Caco-2 (cell line): ENCODE data around the gene IFNA7. TPM values are rescaled to one million over a fixed set of nuclear protein-coding genes. Genes with fewer than 3 reads are reported as not detected.
"Not testable (repeated sequence)": the region's sequence is repeated elsewhere in the genome, so short reads cannot be mapped to it uniquely, and the experiment has no call there.

ENCODE experiments used
- BruUV-seq: library from RNA; stranded (reverse); fragments of 400-500 nt; replicated peaks from 2 replicates; lab custom pipeline; 2021; lab: Mats Ljungman, UMichigan
- CTCF ChIA-PET: fragments of 300-600 bp; sonication (Branson Sonifier 250); formaldehyde crosslinking; loops from one replicate; lab custom pipeline; 2022; ENCODE audit warnings: antibody characterized with exemption; lab: Charles Lee
- POLR2A ChIA-PET: fragments of 300-600 bp; sonication (Branson Sonifier 250); formaldehyde crosslinking; loops from one replicate; lab custom pipeline; 2022; ENCODE audit warnings: antibody characterized with exemption; lab: Charles Lee
- DNase-seq, 2 experiments: peaks; one replicate each; pipeline versions ENCODE4 v3.0.0 to v3.0.0-alpha.2; 2020 to 2022
- H3K27me3 ChIP-seq: replicated peaks from 2 replicates; pipeline ENCODE4 v1.6.0; 2011; ENCODE audit warnings: low read length; ENCODE audit not compliant: control insufficient read depth, insufficient read depth
- H3K36me3 ChIP-seq: 2 replicates; pipeline ENCODE4 v1.5.1; 2011; ENCODE audit warnings: low read length; ENCODE audit not compliant: control insufficient read depth, insufficient read depth
- H3K4me1 ChIP-seq: fragments of 250-450 bp; sonication (Bioruptor Pico); 2 replicates; pipeline ENCODE4 v1.5.1; 2020; ENCODE audit warnings: mild to moderate bottlenecking
- H3K4me3 ChIP-seq: 2 replicates; pipeline ENCODE4 v1.5.1; 2011; ENCODE audit warnings: low read depth, mild to moderate bottlenecking, control low read depth, low read length
- H3K9me3 ChIP-seq: fragments of 250-450 bp; sonication (Bioruptor Pico); 2 replicates; pipeline ENCODE4 v1.5.1; 2020; ENCODE audit warnings: mild to moderate bottlenecking, moderate library complexity
- H3K27ac Mint-ChIP-seq: one replicate; pipeline ENCODE4 v1.8.0; 2022; ENCODE audit warnings: mixed read lengths; ENCODE audit not compliant: unreplicated experiment
- H3K27me3 Mint-ChIP-seq: one replicate; pipeline ENCODE4 v1.8.0; 2022; ENCODE audit warnings: mixed read lengths; ENCODE audit not compliant: insufficient read depth, unreplicated experiment
- H3K36me3 Mint-ChIP-seq: one replicate; pipeline ENCODE4 v1.8.0; 2022; ENCODE audit warnings: mild to moderate bottlenecking, mixed read lengths; ENCODE audit not compliant: insufficient read depth, unreplicated experiment
- H3K4me1 Mint-ChIP-seq: one replicate; pipeline ENCODE4 v1.8.0; 2022; ENCODE audit warnings: low read depth, mixed read lengths; ENCODE audit not compliant: unreplicated experiment
- H3K4me3 Mint-ChIP-seq: one replicate; pipeline ENCODE4 v1.8.0; 2022; ENCODE audit warnings: mild to moderate bottlenecking, moderate library complexity, mixed read lengths; ENCODE audit not compliant: unreplicated experiment
- H3K9me3 Mint-ChIP-seq: one replicate; pipeline ENCODE4 v1.8.0; 2022; ENCODE audit warnings: mixed read lengths; ENCODE audit not compliant: unreplicated experiment
- intact Hi-C: fragments of 100-400 bp; cut with micrococcal nuclease; formaldehyde crosslinking; loops from one replicate; pipeline ENCODE4 v1.10.0; 2022; ENCODE audit not compliant: unreplicated experiment
- total RNA-seq: library from RNA; stranded (reverse); gene quantifications from 2 replicates; pipeline ENCODE4 v1.2.3, GENCODE V29; 2022
- TF ChIP-seq, protein P1 (sequence below), 2 experiments: fragments of 200-600 bp in 1 of 2; IDR thresholded peaks; 1 replicate in 1 of 2; 2 replicates in 1 of 2; pipeline versions ENCODE4 v1.5.1 to v1.8.0; 2011 to 2022; ENCODE audit warnings: antibody characterized with exemption in 1 of 2, control low read depth in 1 of 2, inconsistent platforms in 1 of 2, low read depth in 1 of 2, low read length in 1 of 2, mild to moderate bottlenecking in 1 of 2, moderate library complexity in 1 of 2; ENCODE audit not compliant: insufficient read depth in 1 of 2, severe bottlenecking in 1 of 2, unreplicated experiment in 1 of 2

Gene IFNA7
- total RNA-seq, 1 experiment from 2014 or later: not detected

GRCh38 chr9:21244836-21245235, 42.8 kb upstream of the IFNA7 start:
- Histone ChIP-seq H3K36me3 (no peaks in the 10 kb centered on the region), H3K4me1 (no peaks in the 10 kb centered on the region), H3K9me3 (no peaks in the 10 kb centered on the region), H3K4me3 (no peak overlapping the region), H3K27me3 (no peaks in the 10 kb centered on the region)
- TF ChIP-seq, protein P1, sequence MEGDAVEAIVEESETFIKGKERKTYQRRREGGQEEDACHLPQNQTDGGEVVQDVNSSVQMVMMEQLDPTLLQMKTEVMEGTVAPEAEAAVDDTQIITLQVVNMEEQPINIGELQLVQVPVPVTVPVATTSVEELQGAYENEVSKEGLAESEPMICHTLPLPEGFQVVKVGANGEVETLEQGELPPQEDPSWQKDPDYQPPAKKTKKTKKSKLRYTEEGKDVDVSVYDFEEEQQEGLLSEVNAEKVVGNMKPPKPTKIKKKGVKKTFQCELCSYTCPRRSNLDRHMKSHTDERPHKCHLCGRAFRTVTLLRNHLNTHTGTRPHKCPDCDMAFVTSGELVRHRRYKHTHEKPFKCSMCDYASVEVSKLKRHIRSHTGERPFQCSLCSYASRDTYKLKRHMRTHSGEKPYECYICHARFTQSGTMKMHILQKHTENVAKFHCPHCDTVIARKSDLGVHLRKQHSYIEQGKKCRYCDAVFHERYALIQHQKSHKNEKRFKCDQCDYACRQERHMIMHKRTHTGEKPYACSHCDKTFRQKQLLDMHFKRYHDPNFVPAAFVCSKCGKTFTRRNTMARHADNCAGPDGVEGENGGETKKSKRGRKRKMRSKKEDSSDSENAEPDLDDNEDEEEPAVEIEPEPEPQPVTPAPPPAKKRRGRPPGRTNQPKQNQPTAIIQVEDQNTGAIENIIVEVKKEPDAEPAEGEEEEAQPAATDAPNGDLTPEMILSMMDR (IDR thresholded peaks at IDR 0.05; ENCODE audit: insufficient read depth in 1 of 2, low read depth in 1 of 2, low read length in 1 of 2, severe bottlenecking in 1 of 2, unreplicated experiment in 1 of 2): no peak
- Mint-ChIP-seq H3K36me3 (no peaks in the 10 kb centered on the region), H3K4me1 (no peaks in the 10 kb centered on the region), H3K27ac (no peak overlapping the region), H3K9me3 (no peaks in the 10 kb centered on the region), H3K27me3 (peaks cover 7% of the 10 kb centered on the region), H3K4me3 (no peak overlapping the region)
- ChIA-PET CTCF (no interaction called here), POLR2A (no interaction called here)
- no TSS peak for BruUV-seq
- intact Hi-C loops: no loop called here
- no peak for DNase-seq

- Mint-ChIP-seq H3K36me3 (no peaks in the 10 kb centered on the region), H3K4me3 (no peak within 1 kb of the TSS), H3K27ac (no peak within 1 kb of the TSS), H3K9me3 (no peaks in the 10 kb centered on the region), H3K4me1 (no peaks in the 10 kb centered on the region), H3K27me3 (peaks cover 12% of the 10 kb centered on the region)
- Histone ChIP-seq H3K27me3 (no peaks in the 10 kb centered on the region), H3K9me3 (no peaks in the 10 kb centered on the region), H3K4me3 (no peak within 1 kb of the TSS), H3K4me1 (no peaks in the 10 kb centered on the region), H3K36me3 (no peaks in the 10 kb centered on the region)
- no peak for DNase-seq
- TF ChIP-seq, protein P1 (IDR thresholded peaks at IDR 0.05; ENCODE audit: insufficient read depth in 1 of 2, low read depth in 1 of 2, low read length in 1 of 2, severe bottlenecking in 1 of 2, unreplicated experiment in 1 of 2): no peak
- BruUV-seq: no TSS peak
- intact Hi-C loops: loop anchor here (5.0 kb wide), 1 partner anchor 547 kb away; no protein-coding TSS in a partner anchor
- CTCF ChIA-PET: no interaction called here
- POLR2A ChIA-PET: no interaction called here
These were observed 37.9 kb upstream of the IFNA7 start, which contains the start of gene IFNA14 for GRCh38 chr9:21239911-21240310. TSS of gene IFNA14 (minus strand) at chr9:21240005. CDS start at chr9:21239935, 70 bp downstream.

DNA sequence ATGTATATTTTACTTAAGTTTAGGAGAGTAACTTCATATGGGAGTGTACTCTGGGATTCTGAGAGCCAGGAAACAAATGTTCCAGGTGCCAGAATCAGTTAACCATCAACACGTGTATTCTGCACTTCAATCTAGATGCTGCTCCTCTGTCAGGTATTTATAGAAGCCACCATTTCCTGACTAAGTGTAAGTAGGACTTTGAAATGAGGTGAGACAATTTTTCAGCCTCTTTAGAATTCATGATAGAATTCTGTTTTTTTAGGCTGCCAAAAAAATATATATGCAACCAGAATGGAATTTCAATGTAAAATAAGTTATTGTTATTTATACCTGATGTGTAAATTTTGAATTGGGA, 34.3 kb upstream of the IFNA7 start:
- H3K4me3 ChIP-seq, H3K9me3 Mint-ChIP-seq, H3K36me3 ChIP-seq, H3K27me3 ChIP-seq, H3K36me3 Mint-ChIP-seq, H3K4me1 ChIP-seq, DNase-seq, H3K4me1 Mint-ChIP-seq, POLR2A ChIA-PET, H3K27ac Mint-ChIP-seq, H3K4me3 Mint-ChIP-seq, BruUV-seq, H3K9me3 ChIP-seq: not testable (repeated sequence)
- CTCF ChIA-PET: interaction anchor here (0.6 to 1.3 kb wide), 6 partner anchors 15 to 219 kb away, joined by 3 to 6 read pairs (median 4); no protein-coding TSS in a partner anchor
- intact Hi-C loops: loop anchor here (5.0 kb wide), 1 partner anchor 551 kb away; no protein-coding TSS in a partner anchor
- H3K27me3 Mint-ChIP-seq: peaks cover 11% of the 10 kb centered on the region
